Esophagus squamous epithelium (tissue), 5 donors: ENCODE data around the gene COL15A1. TPM values are rescaled to one million over a fixed set of nuclear protein-coding genes. Genes with fewer than 3 reads are reported as not detected.

Source experiments
- DNase-seq: peaks from one replicate; lab custom pipeline; 2025; lab: John Stamatoyannopoulos, UW
- H3K27ac ChIP-seq, 4 donors: fragments of 200-600 bp; sonication (generic); one replicate each; pipeline ENCODE4 v1.5.1; 2016 to 2019; ENCODE audit warnings: mild to moderate bottlenecking in 1 of 4
- H3K27me3 ChIP-seq, 4 donors: fragments of 200-600 bp; sonication (generic); 1 replicate in 3 of 4; 2 replicates in 1 of 4; pipeline versions ENCODE4 v1.5.1 to v1.6.0; 2017 to 2021; ENCODE audit warnings: antibody characterized with exemption in 1 of 4
- H3K36me3 ChIP-seq, 3 donors: fragments of 200-600 bp; sonication (generic); one replicate each; pipeline ENCODE4 v1.5.1; 2016 to 2019
- H3K4me1 ChIP-seq, 3 donors: fragments of 200-600 bp; sonication (generic); one replicate each; pipeline ENCODE4 v1.5.1; 2017 to 2019
- H3K4me3 ChIP-seq, 4 donors: fragments of 200-600 bp; sonication (generic); 1 replicate in 3 of 4; 2 replicates in 1 of 4; pipeline ENCODE4 v1.5.1; 2016 to 2019; ENCODE audit warnings: mild to moderate bottlenecking in 2 of 4, moderate library complexity in 1 of 4
- H3K9me3 ChIP-seq, 3 donors: fragments of 200-600 bp; sonication (generic); one replicate each; pipeline ENCODE4 v1.5.1; 2016 to 2019
- POLR2A ChIP-seq, 4 donors: fragments of 450-650 bp; IDR thresholded peaks; one replicate each; pipeline ENCODE4 v1.6.1; 2017; ENCODE audit warnings: antibody characterized with exemption in 4 of 4, mild to moderate bottlenecking in 4 of 4, moderate library complexity in 3 of 4
- WGBS, 2 donors: methylation state at CpG; one replicate each; pipeline ENCODE4 v1.1.5; 2018; 5-methylcytosine and 5-hydroxymethylcytosine counted together
- intact Hi-C: fragments of 100-400 bp; cut with DNase I; formaldehyde crosslinking; loops from one replicate; pipeline ENCODE4 v1.15.0; 2022
- total RNA-seq, 4 donors: library from RNA; depleted of rRNA; stranded (reverse); fragments of >200 nt; gene quantifications; one replicate each; pipeline ENCODE4 v1.1.0, GENCODE V29; 2016
- TF ChIP-seq, protein P1 (sequence below), 6 experiments: fragments of 450-650 bp in 4 of 6; fragments of 200-600 bp in 2 of 6; sonication (generic) in 2 of 6; IDR thresholded peaks; one replicate each; pipeline ENCODE4 v1.5.1; 2016 to 2019; ENCODE audit warnings: antibody characterized with exemption in 6 of 6, mild to moderate bottlenecking in 4 of 6, moderate library complexity in 4 of 6
- donor health status: DM: yes; HTN: yes; CAD: no.

The COL15A1 gene
- total RNA-seq, 4 donors from 2014 or later, result 3.4 to 33.2 (median 9.7) TPM

DNA sequence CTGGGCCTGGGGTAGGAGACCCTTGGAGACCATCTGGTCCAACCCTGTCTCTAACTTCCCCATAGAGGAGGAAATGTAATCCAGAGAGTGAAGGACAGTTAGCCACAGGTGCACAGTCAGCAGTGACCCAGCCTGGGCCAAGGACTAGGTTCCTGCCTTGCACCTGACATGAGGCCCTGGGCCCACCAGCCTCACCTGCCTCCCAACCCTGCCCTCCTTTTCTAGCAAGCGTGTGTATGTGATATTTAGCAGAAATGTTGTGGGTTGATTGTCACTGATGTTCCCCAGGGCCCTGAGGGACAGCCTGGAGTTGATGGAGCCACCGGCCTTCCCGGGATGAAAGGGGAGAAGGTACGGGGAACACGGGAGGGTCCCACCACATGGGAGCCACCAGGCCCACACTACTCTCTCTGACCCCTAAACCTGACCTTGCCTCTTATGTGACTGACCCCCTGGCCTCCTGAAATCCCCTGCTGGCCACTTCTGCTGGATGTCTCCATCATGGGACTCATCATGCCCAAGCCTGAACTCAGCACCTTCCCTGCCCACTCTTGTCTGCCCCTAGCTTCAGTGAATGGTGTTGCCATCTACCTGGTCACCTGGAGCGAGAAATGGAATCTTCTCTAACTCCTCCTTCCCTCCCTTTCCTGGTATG is 82.0 kb downstream of the COL15A1 start:
- Histone ChIP-seq H3K27me3 (no peaks in the 10 kb centered on the region), H3K4me3 (no peak overlapping the region), H3K4me1 (peaks cover 0 to 4% (median 0%) of the 10 kb centered on the region in 3 donors), H3K27ac (no peak overlapping the region), H3K9me3 (no peaks in the 10 kb centered on the region), H3K36me3 (peaks cover 0 to 34% (median 0%) of the 10 kb centered on the region in 3 donors)
- no peak for TF ChIP-seq POLR2A (IDR thresholded peaks at IDR 0.05)
- TF ChIP-seq, protein P1, sequence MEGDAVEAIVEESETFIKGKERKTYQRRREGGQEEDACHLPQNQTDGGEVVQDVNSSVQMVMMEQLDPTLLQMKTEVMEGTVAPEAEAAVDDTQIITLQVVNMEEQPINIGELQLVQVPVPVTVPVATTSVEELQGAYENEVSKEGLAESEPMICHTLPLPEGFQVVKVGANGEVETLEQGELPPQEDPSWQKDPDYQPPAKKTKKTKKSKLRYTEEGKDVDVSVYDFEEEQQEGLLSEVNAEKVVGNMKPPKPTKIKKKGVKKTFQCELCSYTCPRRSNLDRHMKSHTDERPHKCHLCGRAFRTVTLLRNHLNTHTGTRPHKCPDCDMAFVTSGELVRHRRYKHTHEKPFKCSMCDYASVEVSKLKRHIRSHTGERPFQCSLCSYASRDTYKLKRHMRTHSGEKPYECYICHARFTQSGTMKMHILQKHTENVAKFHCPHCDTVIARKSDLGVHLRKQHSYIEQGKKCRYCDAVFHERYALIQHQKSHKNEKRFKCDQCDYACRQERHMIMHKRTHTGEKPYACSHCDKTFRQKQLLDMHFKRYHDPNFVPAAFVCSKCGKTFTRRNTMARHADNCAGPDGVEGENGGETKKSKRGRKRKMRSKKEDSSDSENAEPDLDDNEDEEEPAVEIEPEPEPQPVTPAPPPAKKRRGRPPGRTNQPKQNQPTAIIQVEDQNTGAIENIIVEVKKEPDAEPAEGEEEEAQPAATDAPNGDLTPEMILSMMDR (IDR thresholded peaks at IDR 0.05), result no peak
- 88 to 98% methylated on average over 5 to 6 of the region's 6 CpGs for WGBS, 2 donors
- no peak for DNase-seq
- intact Hi-C loops, result no loop called here

DNA sequence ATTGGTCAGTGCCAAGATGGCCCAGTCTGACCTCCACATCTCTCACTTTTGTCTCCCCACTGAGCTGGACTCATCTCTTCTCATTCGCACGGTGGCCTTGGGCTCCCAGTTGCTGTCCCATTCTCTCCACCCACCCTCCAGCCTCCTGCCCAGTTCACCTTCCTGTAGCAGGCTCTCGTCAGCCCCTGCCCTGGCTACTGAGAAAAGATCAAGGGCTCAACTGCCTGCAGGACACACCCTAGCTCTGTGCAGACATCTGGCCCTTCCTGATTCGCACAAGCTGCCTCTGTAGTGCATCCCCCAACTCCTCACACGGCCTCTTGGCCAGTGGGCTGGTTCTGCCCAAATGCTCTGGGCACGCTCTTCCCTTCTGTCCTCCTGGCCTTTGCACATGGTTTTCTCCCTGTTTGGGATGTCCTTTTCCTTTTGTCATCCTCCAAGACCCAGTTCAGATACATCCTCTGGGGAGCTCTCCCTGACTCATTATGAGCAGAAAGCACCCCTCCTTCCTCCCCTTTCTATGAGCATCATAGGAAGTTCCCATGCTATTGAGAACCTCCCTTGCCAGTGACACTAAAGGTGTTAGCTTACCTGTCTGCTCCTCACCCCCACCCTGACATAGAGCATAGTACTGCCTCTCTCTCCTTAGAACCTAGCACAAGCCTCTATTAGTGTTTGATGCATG is 82.7 kb downstream of the COL15A1 start:
- Histone ChIP-seq H3K36me3 (peaks cover 0 to 30% (median 0%) of the 10 kb centered on the region in 3 donors), H3K4me3 (no peak overlapping the region), H3K4me1 (peaks cover 0 to 4% (median 0%) of the 10 kb centered on the region in 3 donors), H3K27me3 (no peaks in the 10 kb centered on the region), H3K27ac (no peak overlapping the region), H3K9me3 (no peaks in the 10 kb centered on the region)
- no peak for DNase-seq
- WGBS, 2 donors, result 89 to 91% methylated on average over 6 of the region's 6 CpGs
- TF ChIP-seq, protein P1 (IDR thresholded peaks at IDR 0.05), result no peak
- no peak for TF ChIP-seq POLR2A (IDR thresholded peaks at IDR 0.05)
- intact Hi-C loops, result no loop called here

DNA sequence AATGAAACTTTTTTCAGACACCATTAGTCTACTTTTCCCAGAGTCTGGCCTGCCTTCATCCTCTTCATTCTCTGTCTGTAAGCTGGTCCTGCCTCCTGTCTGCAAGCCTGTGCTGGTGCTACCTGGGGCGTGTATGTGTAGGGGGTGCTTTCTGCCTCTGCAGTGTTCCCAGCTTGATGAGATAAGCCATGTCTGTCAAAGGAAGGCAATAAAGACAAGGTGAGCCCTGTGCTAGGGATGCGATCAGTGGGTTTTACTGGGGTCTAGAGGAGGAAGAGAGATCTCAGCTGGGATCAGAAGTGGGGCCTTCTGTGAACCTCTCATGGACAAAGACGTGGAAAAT is 83.2 kb downstream of the COL15A1 start:
- H3K27ac ChIP-seq, result no peak overlapping the region
- intact Hi-C loops, result no loop called here

DNA sequence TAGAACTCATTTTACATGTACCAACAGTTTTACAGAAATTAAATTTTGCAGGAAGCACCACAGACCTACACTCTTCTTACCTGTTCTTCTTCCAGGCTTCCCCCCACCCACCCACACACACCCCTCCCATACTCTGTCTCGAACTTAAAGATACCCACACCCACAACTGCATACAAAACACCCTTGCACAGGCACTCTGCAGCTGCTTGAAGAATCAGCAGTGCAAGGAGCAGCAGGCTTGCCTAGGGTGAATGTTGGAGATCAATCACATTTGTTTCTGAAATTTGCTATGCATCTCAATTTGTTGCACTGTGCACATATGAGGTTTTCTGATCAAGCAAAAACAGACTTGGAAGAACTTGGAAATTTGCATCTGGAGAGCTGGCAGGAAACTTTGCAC is 83.7 kb downstream of the COL15A1 start:
- Histone ChIP-seq H3K9me3 (no peaks in the 10 kb centered on the region), H3K4me1 (peaks cover 0 to 4% (median 0%) of the 10 kb centered on the region in 3 donors), H3K36me3 (peaks cover 0 to 27% (median 0%) of the 10 kb centered on the region in 3 donors), H3K27ac (no peak overlapping the region), H3K4me3 (no peak overlapping the region), H3K27me3 (no peaks in the 10 kb centered on the region)
- no peak for DNase-seq
- 29 to 42% methylated on average over 1 of the region's 1 CpG for WGBS, 2 donors
- TF ChIP-seq, protein P1 (IDR thresholded peaks at IDR 0.05), result no peak
- TF ChIP-seq POLR2A (IDR thresholded peaks at IDR 0.05), result no peak
- intact Hi-C loops, result no loop called here

More for the DNA sequence above, 83.2 kb downstream of the COL15A1 start:
- Histone ChIP-seq H3K27me3 (no peaks in the 10 kb centered on the region), H3K4me3 (no peak overlapping the region), H3K36me3 (peaks cover 0 to 30% (median 0%) of the 10 kb centered on the region in 3 donors), H3K9me3 (no peaks in the 10 kb centered on the region), H3K4me1 (peaks cover 0 to 4% (median 0%) of the 10 kb centered on the region in 3 donors)
- 70 to 85% methylated on average over 3 of the region's 3 CpGs for WGBS, 2 donors
- no peak for DNase-seq
- no peak for TF ChIP-seq POLR2A (IDR thresholded peaks at IDR 0.05)
- TF ChIP-seq, protein P1 (IDR thresholded peaks at IDR 0.05), result no peak

DNA sequence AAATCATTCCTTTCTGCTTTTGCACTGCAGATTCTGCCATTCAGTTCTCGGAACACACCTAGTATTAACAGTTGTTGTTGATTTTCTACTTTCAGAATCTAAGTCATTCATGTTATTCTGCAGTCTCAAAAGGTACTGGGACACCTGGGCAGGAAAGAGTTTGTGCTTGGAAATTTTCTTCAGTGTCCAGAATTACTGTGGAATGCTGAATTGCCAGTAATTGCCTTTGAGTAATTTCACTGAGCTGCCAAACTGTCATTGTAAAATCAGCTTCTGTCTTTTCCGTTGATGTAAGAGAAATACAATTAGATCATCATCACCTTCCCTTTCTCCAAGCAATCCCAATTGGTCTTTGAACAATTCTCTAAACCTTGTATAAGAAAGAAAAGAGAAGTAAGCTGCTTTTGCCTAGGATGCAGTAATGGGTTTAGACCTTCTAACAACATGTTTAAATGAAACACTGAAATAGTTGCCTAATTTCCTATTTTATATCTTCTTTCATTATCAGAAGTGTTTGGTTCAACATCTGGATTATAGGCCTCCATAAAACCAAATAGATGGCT is 85.5 kb downstream of the COL15A1 start:
- intact Hi-C loops, result no loop called here
- Histone ChIP-seq H3K27me3 (no peaks in the 10 kb centered on the region), H3K36me3 (peaks cover 0 to 25% (median 0%) of the 10 kb centered on the region in 3 donors), H3K27ac (peak overlapping the region in 1 of 4 donors; percentile 33), H3K4me1 (no peaks in the 10 kb centered on the region), H3K9me3 (no peaks in the 10 kb centered on the region), H3K4me3 (no peak overlapping the region)
- no peak for DNase-seq
- 49 to 54% methylated on average over 2 of the region's 2 CpGs for WGBS, 2 donors
- TF ChIP-seq, protein P1 (IDR thresholded peaks at IDR 0.05), result no peak
- no peak for TF ChIP-seq POLR2A (IDR thresholded peaks at IDR 0.05)
